DND-41 (cell line): ENCODE measurements around the gene UFD1.

Experiments
- CTCF ChIP-seq: IDR thresholded peaks from 2 replicates; pipeline ENCODE4 v1.5.1; 2012; ENCODE audit warnings: borderline replicate concordance, low read length, moderate library complexity, mild to moderate bottlenecking; ENCODE audit not compliant: poor library complexity, severe bottlenecking; ENCODE audit errors: extremely low read depth
- EZH2 ChIP-seq: IDR thresholded peaks from 3 replicates; pipeline ENCODE4 v1.6.1; 2012; ENCODE audit warnings: borderline replicate concordance, low read depth, mild to moderate bottlenecking, moderate library complexity, low read length, inconsistent platforms; ENCODE audit not compliant: severe bottlenecking

- TF ChIP-seq CTCF = no peak
- TF ChIP-seq EZH2 = no peak
These were observed 21.1 kb downstream of the UFD1 start for GRCh38 chr22:19457828-19458428.
